ENCODE results near the gene NAV2. TPM values are rescaled to one million over a fixed set of nuclear protein-coding genes. Genes with fewer than 3 reads are reported as not detected.

Gene NAV2
- total RNA-seq, 1 experiment from 2014 or later: 46.3 TPM

GRCh38 chr11:19768815-19769214, 56.2 kb downstream of the NAV2 start:
- Mint-ChIP-seq H3K27me3 (ENCODE audit: low read depth) (peaks cover 8% of the 10 kb centered on the region), H3K27ac (no peak overlapping the region), H3K4me3 (no peak overlapping the region), H3K9me3 (no peaks in the 10 kb centered on the region), H3K36me3 (ENCODE audit: insufficient read depth in 1 of 3, low read depth in 3 of 3) (no peaks in the 10 kb centered on the region; a peak in 2 of 7 replicates), H3K4me1 (peaks cover 53 to 57% of the 10 kb centered on the region in 2 experiments)
- Histone ChIP-seq H2BK5ac (ENCODE audit: insufficient read length, low read length) (no peak overlapping the region), H2BK20ac (ENCODE audit: low read depth, low read length, poor library complexity, severe bottlenecking) (no peak overlapping the region), H2AK5ac (ENCODE audit: insufficient read length, low read length) (no peak overlapping the region), H2BK12ac (ENCODE audit: insufficient read length, low read depth, low read length) (no peak overlapping the region), H3K79me1 (ENCODE audit: insufficient read depth, low read depth, low read length, poor library complexity, severe bottlenecking) (no peaks in the 10 kb centered on the region), H4K91ac (ENCODE audit: insufficient read length, low read depth, low read length) (no peak overlapping the region), H3K4ac (ENCODE audit: low read depth, low read length) (no peak overlapping the region), H2BK120ac (ENCODE audit: low read depth, low read length, poor library complexity, severe bottlenecking) (no peak overlapping the region), H4K20me1 (ENCODE audit: control insufficient read depth, insufficient read depth, insufficient read length) (no peaks in the 10 kb centered on the region), H3K18ac (ENCODE audit: insufficient read length, low read depth, low read length) (no peak overlapping the region), H3K23me2 (ENCODE audit: insufficient read length, low read depth, low read length, poor library complexity, severe bottlenecking) (no peaks in the 10 kb centered on the region), H4K8ac (replicated peaks; ENCODE audit: insufficient read length, low read depth, low read length) (no peak overlapping the region), H2BK15ac (ENCODE audit: low read depth, low read length) (no peak overlapping the region), H3K27ac (ENCODE audit: insufficient read length, low read depth, low read length) (no peak overlapping the region), H3K79me2 (ENCODE audit: insufficient read depth, low read length) (no peaks in the 10 kb centered on the region), H3K4me1 (ENCODE audit: insufficient read depth, low read length) (peaks cover 26% of the 10 kb centered on the region), H3K14ac (ENCODE audit: insufficient read depth, low read length) (no peak overlapping the region), H3K9me3 (ENCODE audit: control insufficient read depth, low read depth, low read length) (no peaks in the 10 kb centered on the region), H3K23ac (ENCODE audit: insufficient read length, low read depth, low read length) (no peak overlapping the region), H3K56ac (ENCODE audit: insufficient read length, low read depth, low read length) (no peak overlapping the region), H3T11ph (ENCODE audit: low read length) (no peak overlapping the region), H4K5ac (ENCODE audit: insufficient read length, low read depth, low read length) (no peak overlapping the region), H2AFZ (ENCODE audit: low read length) (no peak overlapping the region), H3K4me2 (ENCODE audit: insufficient read depth, insufficient read length, low read length) (no peak overlapping the region), H3K27me3 (ENCODE audit: insufficient read depth, low read length) (no peaks in the 10 kb centered on the region), H3K9ac (ENCODE audit: extremely low read depth, insufficient read length, low read length) (no peak overlapping the region)
- no peak for TF ChIP-seq CTCF (conservative IDR thresholded peaks at IDR 0.05)
- no peak for DNase-seq
